Stimulated activated CD4-positive, alpha-beta T cell treated with anti-CD3 and anti-CD28 coated beads, Interleukin-4, amount 100 ng/mL, for 4 hours (primary cell): Measurements from ENCODE around the gene UMODL1.
"Not testable (repeated sequence)": the region's sequence is repeated elsewhere in the genome, so short reads cannot be mapped to it uniquely, and the experiment has no call there.

Experiments
- DNase-seq, 2 experiments: peaks; one replicate each; pipeline ENCODE4 v3.0.0-alpha.2; 2020

The UMODL1 gene

DNA sequence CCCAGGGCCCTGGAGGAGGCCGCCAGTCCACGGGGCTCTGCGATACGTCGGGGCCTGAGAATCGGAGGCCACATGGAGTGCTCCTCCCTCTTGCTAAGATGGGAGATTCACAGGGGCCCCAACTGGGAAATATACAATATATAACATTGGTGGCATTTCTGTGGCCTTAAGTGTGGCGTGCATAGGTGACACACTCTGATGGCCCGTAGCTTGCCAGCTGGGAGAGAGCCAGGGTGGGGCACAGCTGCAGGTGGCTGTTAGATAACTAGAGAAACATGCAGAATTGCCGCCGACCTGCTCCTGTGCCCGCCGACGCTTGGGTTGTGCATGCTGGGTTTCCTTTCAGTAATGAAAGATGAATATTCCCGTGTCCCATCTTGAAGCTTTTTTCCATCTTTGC is 30.1 kb downstream of the UMODL1 start:
- no peak for DNase-seq

DNA sequence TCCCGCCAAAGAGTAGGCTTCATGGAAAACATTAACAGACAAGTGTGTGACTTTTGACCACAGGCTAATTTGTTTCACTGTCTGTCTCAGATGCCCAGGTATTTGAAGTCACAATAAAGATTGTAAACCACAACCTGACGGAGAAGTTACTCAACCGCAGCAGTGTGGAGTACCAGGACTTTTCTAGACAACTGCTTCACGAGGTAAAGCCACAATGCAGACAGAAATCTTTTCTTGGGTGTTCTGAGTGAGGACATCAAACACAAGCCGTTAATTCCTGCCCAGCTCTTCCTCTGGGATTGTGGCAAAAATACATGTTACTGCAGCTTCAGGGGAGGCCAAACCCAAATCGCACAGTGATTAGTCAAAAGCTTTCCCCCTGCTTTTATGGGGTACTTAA is 31.0 kb downstream of the UMODL1 start:
- DNase-seq, result no peak

DNA sequence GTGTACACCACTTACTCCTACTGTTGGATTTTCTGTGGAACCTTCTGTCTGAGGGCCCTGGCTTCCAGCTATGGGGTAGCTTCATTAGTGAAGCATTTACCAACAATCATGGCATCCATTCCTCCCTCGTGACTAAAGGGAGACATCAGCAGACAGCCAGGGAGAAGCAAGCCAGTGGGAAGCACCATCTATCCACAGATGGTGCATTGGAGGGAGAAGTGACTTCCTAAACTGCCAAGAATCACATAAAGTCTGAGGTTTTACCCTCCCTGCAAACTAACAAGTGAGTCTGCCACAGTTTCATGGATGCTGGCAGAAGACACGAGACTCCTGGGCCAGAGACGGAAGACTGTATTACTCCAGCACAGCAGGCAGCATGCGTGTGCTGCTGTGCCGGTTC is 31.4 kb downstream of the UMODL1 start:
- no peak for DNase-seq

DNA sequence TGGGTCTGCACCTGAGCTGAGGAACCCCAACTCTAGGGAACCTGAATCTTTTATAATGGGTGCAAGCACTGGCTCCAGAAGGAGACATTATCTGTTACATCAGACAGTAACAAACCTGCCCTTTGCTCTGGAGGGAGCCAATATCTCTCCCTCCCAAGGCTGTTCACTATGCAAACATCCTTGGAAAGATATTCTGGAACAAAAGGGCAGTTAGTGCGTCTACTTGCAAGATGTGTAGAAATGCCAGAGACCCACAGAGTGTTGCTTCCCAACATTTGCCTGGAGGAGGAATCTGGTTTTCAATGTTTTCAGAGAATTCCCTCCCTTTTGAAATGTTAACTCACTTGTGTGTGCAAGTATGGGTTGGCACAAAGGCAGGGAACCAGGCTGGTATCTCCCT is 31.9 kb downstream of the UMODL1 start:
- DNase-seq, result no peak

DNA sequence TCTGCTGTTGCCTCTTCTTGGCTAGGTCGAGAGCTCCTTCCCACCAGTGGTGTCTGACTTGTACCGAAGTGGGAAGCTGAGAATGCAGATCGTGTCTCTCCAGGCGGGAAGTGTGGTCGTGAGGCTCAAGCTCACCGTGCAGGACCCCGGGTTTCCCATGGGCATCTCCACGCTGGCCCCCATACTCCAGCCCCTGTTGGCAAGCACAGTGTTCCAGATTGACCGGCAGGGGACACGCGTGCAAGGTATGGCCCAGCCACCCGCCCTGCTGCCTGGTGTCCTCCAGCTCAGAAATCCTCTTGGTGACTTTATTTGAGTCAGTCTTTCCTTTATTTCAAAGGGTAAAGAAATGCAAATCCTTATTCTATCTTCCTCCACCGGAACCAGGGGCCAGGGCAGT is 32.7 kb downstream of the UMODL1 start:
- no peak for DNase-seq

DNA sequence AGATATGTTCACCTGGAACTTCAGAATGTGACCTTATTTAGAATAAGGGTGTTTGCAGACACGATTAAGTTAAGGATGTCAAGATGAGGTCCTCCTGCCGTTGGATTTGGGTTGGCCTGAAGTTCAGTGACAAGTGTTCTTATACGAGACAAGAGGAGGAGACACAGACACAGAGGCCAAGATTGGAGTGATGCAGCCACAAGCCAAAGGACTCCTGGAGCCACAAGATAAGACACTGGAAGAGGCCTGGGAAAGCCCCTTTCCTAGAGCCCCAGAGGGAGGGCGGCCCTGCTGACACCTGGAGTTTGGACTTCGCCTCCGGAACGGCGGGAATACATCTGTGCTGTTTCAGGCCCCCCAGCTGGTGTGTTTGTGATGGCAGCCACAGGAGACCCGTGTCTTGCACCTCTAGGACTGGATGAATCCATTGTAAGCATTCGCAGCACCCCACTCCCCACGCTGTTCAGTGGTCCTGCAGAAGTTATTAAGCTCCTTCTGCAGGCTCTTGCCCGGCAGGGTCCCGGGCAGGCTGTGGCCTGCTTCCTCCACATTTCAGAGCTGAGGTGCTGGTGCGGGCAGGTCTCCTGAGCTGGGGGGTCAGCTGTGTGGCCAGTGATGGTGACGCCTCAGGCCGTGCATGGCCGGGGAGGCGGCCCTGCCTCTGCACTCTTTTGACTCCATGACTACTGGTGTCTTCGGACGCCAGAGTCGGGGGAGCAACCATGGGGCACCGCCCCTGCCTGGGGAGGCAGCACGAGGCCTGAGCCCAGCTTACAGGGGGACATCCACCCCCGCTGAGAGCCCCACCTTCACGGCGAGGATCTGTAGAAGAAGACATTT is 34.6 kb downstream of the UMODL1 start:
- no peak for DNase-seq

DNA sequence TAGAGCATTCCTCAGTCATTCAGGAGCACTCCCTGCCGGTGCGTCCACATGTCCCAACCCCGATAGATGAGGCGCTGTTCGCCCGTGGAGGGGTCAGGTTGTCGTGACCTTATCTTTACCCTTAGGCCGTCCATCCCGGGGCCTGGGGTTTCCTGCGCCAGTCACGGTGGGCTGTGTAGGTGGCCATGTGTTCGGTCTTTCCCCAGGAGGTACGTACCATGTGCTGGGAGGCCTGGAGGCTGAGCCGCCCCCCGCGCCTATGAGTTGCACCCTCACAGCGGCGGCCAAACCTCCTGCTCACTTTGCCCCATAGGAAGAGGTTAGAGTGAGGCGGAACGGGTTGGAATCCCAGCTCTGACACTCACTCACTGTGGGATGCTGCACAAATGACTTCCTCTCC is 35.3 kb downstream of the UMODL1 start:
- no peak for DNase-seq

DNA sequence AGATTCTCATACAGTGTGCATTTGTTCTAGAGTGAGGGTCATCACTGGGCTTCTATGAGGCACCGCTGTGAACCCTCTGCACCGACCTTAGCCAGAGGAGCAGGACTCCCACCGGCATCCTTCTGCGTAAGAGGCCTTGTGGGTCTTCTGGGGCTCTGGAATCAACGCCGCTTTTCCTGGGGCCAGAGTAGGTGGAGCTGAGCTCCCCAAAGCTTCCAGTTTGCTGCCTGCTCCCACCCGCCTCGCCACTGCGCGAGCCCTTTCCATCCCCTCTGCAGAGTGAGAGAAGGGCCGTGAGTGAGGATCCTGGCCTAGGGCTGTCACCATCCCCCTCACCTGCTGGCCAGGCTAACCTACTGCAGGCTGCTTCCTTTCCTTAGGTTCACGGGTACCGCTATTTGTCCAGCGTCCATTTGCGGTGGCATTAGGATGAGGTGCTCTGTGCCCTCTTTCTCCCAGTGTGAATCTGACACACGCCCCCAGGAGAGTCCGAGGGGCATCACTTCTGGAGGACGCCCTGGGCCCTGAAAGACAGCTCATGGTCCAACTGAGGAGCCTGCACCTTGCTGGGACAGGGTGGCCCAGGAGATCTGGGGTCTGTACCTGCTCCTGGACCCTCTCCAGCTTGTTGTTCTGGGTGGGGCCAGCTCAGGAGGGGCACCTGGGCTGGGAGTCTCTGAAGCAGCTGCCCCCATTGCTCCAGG is 36.2 kb downstream of the UMODL1 start:
- no peak for DNase-seq

DNA sequence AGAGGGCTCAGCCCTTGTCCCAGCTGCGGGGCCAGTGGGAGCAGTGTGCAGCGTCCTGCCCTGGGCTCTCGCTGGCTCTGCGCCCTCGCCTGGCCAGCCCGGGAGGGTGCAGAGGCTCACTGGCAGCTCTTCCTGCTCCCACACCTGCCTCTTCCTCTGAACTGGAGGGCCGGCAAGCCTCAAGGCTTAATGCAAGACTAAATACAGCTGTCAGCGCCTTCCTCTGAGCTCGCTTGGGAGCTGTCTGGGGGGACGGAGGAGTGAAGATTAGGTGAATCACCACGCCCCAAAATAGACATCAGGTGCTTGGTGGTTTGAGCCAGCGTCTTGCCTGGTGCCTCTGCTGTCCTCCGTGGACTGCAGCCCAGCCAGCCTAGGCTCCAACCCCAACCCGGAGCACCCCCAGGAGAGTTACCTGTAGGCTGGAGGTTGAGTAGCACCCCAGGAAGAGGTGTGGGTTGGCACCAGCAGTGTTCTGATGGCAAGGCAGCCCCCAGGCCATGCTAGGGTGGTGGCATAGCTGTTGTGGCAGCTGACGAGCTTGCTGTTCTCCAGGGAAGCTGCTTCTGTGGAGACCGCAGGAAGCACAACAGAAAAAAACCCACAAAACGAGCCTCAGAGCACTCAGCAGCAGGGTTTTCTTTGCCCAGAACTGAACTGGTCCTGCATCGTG is 36.9 kb downstream of the UMODL1 start:
- peak; percentile 60 to 67 for DNase-seq

DNA sequence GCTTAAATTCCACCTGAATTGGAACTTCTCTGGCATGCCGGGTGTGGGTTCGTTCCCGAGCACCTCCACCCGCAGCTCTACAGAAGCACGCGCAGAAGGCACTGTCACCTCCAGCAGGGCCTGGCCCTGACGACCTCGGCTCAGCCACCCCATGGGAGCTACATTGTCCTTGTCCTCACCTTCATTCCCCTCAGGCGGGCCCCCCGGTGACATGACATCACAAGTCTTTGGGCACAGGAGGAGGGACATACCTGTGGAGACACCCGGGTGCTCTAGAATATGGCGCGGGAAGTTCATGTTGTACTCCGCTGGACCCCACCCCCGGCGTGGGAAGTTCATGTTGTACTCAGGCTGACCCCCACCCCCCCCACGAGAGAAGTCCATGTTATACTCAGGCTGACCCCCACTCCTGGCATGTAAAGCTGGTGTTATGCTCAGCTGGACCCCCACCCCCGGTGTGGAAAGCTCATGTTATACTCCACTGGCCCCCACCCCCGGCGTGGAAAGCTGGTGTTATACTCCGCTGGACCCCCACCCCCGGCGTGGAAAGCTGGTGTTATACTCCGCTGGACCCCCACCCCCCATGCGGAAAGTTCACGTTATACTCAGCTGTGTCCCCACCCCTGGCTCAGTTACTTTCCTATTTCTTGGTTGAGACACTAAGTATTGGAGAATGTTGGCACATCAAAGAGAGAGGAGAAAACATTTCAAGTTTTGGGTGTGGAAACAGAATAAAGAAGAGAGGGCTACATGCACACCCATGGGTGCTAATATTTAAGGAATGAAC is 37.6 kb downstream of the UMODL1 start:
- no peak for DNase-seq

DNA sequence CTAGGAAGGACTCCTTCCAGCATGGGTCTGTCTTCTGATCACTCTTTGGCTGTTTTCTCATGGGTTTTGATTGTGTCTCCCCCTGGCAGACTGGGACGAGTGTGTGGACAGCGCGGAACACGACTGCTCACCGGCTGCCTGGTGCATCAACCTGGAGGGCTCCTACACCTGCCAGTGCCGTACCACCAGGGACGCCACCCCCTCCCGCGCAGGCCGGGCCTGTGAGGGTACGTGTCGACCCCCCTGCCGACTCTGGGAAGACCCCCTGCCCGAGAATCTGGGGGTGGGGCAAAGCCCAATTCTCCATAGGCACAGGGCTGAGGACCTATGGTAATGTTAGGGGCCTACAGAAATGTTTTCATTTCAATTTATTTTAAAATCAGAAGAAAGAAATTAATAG is 38.4 kb downstream of the UMODL1 start:
- DNase-seq, result no peak

DNA sequence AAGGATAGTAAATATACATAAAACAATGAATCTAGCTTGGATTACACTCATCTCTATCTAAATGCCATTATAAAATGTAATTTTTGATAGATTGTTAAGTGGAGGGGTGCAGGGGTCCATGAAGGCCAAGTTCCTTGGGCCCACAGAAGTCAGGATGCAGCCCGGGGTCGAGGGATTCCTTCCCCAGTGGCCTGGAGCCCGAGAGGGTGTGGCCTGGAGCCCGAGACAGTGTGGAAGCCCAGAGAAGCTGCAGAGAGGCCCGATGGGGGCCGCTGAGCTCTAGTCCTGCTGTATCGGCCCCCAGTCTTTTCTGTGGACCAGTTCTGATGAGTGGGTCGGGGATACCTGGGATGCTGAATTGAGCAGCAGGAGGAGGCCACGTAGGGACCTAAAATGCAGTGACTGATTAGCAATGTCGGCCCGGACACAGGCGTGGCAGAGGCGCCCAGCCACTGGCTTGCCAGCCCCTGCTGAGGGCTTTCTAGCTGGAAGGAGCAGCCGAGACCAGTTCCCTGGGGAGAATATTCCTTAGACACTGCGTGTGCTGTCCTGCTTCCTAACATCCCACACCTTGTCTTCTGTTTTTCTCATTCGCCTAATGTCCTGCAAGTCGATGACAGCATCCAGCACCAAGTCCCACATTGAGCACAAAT is 38.9 kb downstream of the UMODL1 start:
- DNase-seq, result no peak

DNA sequence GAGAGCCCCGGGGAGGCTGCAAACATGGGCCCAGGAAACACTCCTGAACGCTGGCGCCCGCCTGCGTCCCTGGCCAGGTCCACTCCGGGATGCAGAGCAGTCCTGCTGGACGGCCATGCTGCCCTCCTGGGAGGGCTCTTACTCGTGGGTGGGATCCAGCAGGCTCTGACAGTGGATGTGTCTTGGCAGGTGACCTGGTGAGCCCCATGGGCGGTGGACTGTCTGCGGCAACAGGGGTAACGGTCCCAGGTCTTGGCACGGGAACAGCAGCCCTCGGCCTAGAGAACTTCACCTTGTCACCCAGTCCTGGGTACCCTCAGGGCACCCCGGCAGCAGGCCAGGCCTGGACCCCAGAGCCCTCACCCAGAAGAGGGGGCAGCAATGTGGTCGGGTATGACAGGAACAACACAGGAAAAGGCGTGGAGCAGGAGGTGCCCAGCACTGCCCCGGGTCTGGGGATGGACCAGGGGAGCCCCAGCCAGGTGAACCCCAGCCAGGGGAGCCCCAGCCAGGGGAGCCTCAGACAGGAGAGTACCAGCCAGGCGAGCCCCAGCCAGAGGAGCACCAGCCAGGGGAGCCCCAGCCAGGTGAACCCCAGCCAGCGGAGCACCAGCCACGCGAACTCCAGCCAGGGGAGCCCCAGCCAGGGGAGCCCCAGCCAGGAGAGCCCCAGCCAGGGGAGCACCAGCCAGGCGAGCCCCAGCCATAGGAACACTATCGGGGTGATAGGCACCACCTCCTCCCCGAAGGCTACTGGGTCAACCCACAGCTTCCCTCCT is 39.8 kb downstream of the UMODL1 start:
- DNase-seq, result no peak

DNA sequence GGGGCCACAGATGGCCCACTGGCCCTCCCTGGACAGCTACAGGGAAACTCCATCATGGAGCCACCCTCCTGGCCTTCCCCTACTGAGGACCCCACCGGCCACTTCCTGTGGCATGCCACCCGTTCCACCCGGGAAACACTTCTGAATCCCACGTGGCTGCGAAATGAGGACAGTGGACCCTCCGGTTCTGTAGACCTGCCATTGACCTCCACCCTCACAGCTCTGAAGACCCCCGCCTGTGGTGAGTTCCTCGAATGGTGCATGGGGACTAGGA is 40.3 kb downstream of the UMODL1 start:
- DNase-seq, result no peak

DNA sequence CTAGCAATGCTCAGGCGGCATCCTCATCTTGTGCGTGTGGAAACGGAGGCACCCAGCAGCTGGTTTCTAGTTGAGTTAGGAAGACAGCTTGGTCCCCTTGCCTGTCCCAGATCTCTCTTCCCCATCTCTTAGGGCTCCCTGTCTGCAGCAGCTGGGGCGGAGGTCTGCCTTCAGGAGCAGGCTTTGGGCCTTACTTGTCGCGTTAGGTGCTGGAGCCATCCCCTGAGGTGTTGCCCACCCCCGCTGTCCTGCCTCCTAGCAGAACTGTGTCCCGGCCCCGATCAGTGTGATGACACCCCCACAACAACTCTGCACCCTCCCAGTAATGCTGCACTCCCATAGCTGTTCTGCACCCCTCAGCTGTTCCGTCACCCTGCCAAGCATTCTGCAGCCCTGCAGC is 40.7 kb downstream of the UMODL1 start:
- DNase-seq, result no peak

DNA sequence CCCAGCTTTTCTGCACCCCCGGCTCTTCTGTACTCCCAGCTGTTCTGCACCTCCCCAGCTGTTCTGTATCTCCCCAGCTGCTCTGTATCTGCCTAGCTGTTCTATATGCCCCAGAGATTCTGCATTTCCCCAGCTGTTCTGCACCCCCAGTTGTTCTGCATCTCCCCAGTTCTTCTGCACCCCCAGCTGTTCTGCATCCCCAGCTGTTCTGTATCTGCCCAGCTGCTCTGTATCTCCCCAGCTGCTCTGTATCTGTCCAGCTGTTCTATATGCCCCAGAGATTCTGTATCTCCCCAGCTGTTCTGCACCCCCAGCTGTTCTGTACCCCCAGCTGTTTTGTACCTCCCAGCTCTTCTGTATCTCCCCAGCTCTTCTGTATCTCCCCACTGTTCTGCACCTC is 41.1 kb downstream of the UMODL1 start:
- DNase-seq, result no peak

DNA sequence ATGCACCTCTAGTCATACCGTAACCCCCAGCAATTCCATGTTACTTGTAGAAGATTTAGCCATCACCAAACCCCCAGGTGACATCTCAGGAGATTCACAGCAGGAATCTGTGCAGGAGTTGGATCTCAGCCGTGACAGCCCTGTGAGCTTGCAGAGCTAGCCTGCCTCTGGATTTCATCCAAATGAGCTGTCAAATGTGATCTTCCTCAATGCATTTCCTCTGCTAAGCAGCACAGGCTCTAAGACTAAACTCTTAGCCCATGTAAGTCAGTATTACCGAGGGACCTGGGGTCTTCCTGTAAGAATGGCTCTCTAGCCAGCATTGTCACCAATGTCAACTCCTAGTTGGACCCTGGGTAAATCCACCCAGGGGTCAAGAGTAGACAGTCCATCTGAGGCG is 41.7 kb downstream of the UMODL1 start:
- no peak for DNase-seq

DNA sequence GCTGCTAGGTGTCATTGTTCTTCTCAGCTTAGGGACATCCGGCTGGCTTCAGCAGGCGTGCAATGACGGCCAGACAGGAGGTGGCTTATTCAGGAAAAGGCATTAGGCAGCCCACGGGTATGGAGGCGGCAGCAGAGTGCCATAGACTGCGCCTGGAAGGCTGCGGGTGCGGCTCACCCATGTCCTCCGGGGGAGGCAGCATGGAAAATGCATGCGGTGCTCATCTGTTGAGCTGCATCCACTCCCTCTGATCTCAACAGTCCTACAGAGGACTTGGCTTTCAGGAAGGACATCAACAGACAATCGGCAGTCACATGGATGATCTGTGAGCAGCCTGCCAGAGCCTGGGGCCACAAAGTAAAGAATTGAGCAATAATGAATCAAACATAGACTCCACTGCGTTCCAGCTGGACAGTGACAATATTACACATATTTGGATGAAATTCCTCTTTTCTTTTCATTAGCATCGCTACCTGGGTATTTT is 42.9 kb downstream of the UMODL1 start:
- no peak for DNase-seq

DNA sequence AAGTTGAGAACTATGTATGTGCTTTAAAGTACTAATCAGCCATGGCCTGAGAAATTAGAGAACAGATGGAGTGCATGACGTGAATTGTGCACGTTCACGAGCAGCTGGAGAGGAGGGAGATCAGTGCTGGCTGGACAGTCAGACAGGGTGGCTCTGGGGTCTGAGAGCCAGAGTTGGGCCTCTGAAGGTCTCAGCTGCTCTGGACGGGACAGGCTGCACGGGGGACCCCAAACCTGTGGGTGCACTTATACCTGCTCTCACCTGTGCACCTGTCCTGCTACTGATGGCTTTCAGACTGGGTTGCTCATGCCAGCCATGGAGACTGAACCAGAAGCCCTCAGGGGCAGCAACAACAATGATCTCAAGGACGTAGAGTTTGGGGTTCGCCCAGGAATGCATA is 43.5 kb downstream of the UMODL1 start:
- no peak for DNase-seq

DNA sequence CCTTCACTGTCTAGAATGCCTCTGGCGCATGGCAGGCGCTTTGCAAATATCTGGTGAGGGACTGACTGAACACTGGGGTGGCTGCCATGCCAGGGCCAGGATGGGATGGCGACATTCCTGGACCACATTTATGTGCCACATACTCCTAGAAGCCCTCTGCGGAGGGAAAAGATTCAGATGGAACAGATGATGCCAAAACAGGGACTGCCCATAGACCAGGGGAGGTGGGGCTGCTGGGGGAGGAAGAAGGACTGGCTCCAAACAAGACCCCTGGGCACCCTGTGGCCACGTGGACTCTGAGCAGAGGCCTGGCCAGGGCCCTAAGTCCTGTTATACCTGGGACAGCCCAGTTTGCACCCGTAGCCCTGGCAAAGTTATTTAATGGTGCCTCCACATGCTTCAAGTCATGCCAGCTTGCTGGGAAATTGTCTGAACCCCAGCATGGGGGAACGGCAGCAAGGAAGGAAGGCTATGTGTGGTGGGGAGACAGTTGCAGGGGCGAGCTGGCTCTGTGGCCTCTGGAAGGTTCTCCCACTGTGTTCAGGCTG is 44.1 kb downstream of the UMODL1 start:
- DNase-seq, result no peak

DNA sequence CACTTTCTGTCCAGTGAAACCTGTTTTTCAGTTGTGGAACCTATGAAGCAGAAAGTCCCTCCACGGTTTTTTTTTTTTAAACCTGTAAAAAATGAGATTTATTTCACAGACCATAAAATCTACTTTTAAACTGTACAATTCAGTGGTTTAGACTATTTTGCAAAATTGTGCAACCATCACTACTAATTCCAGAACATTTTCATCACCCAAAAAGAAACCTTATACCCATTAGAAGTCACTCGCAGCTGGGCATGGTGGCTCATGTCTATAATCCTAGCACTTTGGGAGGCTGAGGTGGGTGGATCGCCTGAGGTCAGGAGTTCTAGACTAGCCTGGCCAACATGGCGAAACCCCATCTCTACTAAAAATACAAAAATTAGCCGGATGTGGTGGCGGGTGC is 45.4 kb downstream of the UMODL1 start:
- DNase-seq, result not testable (repeated sequence)
